C4-2B (cell line): Measurements from ENCODE around the gene FRMD3.

Experiments used
- ZFX ChIP-seq: fragments of 450-650 bp; IDR thresholded peaks from 2 replicates; pipeline ENCODE4 v1.6.1; 2017
- TF ChIP-seq, protein P1 (sequence below): fragments of 450-650 bp; conservative IDR thresholded peaks from 2 replicates; pipeline ENCODE4 v1.5.1; 2017; ENCODE audit warnings: mild to moderate bottlenecking

DNA sequence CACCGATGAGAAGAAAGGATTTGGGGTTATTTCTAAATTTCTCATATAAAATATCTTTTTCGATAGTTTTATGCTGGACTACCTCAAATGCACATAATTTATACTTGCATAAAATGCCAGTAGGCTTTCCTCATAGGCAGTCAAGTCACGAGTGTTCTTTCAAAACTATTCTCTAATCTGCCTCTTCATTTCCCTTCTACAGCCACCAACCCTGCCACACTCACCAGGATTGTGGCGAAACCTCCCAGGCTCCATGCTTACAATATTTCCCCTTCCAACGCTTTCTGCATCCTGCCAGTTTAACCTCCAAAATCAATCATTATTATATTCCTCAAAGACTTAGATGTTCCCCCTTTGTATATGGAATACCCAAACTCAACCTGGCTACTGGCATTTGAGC, 65.4 kb downstream of the FRMD3 start:
- TF ChIP-seq, protein P1, sequence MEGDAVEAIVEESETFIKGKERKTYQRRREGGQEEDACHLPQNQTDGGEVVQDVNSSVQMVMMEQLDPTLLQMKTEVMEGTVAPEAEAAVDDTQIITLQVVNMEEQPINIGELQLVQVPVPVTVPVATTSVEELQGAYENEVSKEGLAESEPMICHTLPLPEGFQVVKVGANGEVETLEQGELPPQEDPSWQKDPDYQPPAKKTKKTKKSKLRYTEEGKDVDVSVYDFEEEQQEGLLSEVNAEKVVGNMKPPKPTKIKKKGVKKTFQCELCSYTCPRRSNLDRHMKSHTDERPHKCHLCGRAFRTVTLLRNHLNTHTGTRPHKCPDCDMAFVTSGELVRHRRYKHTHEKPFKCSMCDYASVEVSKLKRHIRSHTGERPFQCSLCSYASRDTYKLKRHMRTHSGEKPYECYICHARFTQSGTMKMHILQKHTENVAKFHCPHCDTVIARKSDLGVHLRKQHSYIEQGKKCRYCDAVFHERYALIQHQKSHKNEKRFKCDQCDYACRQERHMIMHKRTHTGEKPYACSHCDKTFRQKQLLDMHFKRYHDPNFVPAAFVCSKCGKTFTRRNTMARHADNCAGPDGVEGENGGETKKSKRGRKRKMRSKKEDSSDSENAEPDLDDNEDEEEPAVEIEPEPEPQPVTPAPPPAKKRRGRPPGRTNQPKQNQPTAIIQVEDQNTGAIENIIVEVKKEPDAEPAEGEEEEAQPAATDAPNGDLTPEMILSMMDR: no peak
- TF ChIP-seq ZFX: no peak
